DOHH2 (cell line): Measurements from ENCODE around the gene MYL4.

Experiments used
- H3F3A ChIP-seq: fragments of 200-600 bp; sonication (generic), shearing (Covaris generic); 2 replicates; pipeline ENCODE4 v1.6.0; 2016; ENCODE audit warnings: antibody characterized with exemption, mild to moderate bottlenecking; ENCODE audit not compliant: control insufficient read depth, insufficient read depth
- H3K27ac ChIP-seq: fragments of 200-600 bp; sonication (generic); 2 replicates; pipeline ENCODE4 v1.5.1; 2014; ENCODE audit warnings: low read depth, mild to moderate bottlenecking, low read length, moderate library complexity
- H3K27me3 ChIP-seq: fragments of 200-600 bp; sonication (generic); 2 replicates; pipeline ENCODE4 v1.6.1; 2014; ENCODE audit warnings: mild to moderate bottlenecking, low read length, mixed read lengths; ENCODE audit not compliant: control insufficient read depth
- H3K36me3 ChIP-seq: fragments of 200-600 bp; sonication (generic); 2 replicates; pipeline ENCODE4 v1.6.1; 2014; ENCODE audit warnings: mild to moderate bottlenecking, low read length, moderate library complexity, mixed read lengths; ENCODE audit not compliant: control insufficient read depth
- H3K4me1 ChIP-seq: fragments of 200-600 bp; sonication (generic); 2 replicates; pipeline ENCODE4 v1.6.1; 2014; ENCODE audit warnings: mild to moderate bottlenecking, low read length, mixed read lengths; ENCODE audit not compliant: control insufficient read depth
- H3K4me2 ChIP-seq: fragments of 200-600 bp; sonication (generic); 2 replicates; pipeline ENCODE4 v1.6.0; 2014; ENCODE audit warnings: mild to moderate bottlenecking, low read length, moderate library complexity
- H3K4me3 ChIP-seq: fragments of 200-600 bp; sonication (generic); 2 replicates; pipeline ENCODE4 v1.5.1; 2014; ENCODE audit warnings: mild to moderate bottlenecking, low read length, mixed read lengths
- H3K79me2 ChIP-seq: fragments of 200-600 bp; sonication (generic); 2 replicates; pipeline ENCODE4 v1.6.1; 2014; ENCODE audit warnings: mild to moderate bottlenecking, low read length, mixed read lengths; ENCODE audit not compliant: control insufficient read depth
- H3K9me2 ChIP-seq: fragments of 200-600 bp; sonication (generic); replicated peaks from 2 replicates; pipeline ENCODE4 v1.6.1; 2014; ENCODE audit warnings: mild to moderate bottlenecking, low read length, mixed read lengths; ENCODE audit not compliant: control insufficient read depth
- H3K9me3 ChIP-seq: fragments of 200-600 bp; sonication (generic); 2 replicates; pipeline ENCODE4 v1.6.1; 2014; ENCODE audit warnings: antibody characterized with exemption, low read length, mixed read lengths; ENCODE audit not compliant: control insufficient read depth, insufficient read depth
- H4K20me1 ChIP-seq: fragments of 200-600 bp; sonication (generic); 2 replicates; pipeline ENCODE4 v1.6.0; 2014; ENCODE audit warnings: low read depth, mild to moderate bottlenecking, antibody characterized with exemption, low read length, moderate library complexity; ENCODE audit not compliant: control insufficient read depth, insufficient read depth
- EZH2phosphoT487 ChIP-seq: fragments of 200-600 bp; sonication (generic); IDR thresholded peaks from 2 replicates; pipeline ENCODE4 v1.6.1; 2017; ENCODE audit warnings: borderline replicate concordance, mild to moderate bottlenecking, antibody characterized with exemption, low read length, moderate library complexity, mixed read lengths
- TF ChIP-seq, protein P1 (sequence below): fragments of 200-600 bp; sonication (generic); IDR thresholded peaks from one replicate; pipeline ENCODE4 v1.5.1; 2014; ENCODE audit warnings: antibody characterized with exemption, mild to moderate bottlenecking, low read depth, low read length; ENCODE audit not compliant: poor library complexity, severe bottlenecking

The MYL4 gene

GRCh38 chr17:47264166-47264565 lies 55.0 kb downstream of the MYL4 start:
- no peaks in the 10 kb centered on the region for H3K79me2 ChIP-seq
- no peaks in the 10 kb centered on the region for H3K36me3 ChIP-seq
- H3K27ac ChIP-seq: no peak overlapping the region
- peaks cover 7% of the 10 kb centered on the region; the same call in 1 of the 2 replicates for H3K4me1 ChIP-seq
- TF ChIP-seq, protein P1, sequence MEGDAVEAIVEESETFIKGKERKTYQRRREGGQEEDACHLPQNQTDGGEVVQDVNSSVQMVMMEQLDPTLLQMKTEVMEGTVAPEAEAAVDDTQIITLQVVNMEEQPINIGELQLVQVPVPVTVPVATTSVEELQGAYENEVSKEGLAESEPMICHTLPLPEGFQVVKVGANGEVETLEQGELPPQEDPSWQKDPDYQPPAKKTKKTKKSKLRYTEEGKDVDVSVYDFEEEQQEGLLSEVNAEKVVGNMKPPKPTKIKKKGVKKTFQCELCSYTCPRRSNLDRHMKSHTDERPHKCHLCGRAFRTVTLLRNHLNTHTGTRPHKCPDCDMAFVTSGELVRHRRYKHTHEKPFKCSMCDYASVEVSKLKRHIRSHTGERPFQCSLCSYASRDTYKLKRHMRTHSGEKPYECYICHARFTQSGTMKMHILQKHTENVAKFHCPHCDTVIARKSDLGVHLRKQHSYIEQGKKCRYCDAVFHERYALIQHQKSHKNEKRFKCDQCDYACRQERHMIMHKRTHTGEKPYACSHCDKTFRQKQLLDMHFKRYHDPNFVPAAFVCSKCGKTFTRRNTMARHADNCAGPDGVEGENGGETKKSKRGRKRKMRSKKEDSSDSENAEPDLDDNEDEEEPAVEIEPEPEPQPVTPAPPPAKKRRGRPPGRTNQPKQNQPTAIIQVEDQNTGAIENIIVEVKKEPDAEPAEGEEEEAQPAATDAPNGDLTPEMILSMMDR: no peak
- TF ChIP-seq EZH2phosphoT487: no peak
- peaks cover 15% of the 10 kb centered on the region for H3K9me3 ChIP-seq
- no peaks in the 10 kb centered on the region for H3F3A ChIP-seq
- H3K4me3 ChIP-seq: no peak overlapping the region
- peaks cover 7% of the 10 kb centered on the region for H3K27me3 ChIP-seq
- no peaks in the 10 kb centered on the region for H3K9me2 ChIP-seq
- no peak overlapping the region for H3K4me2 ChIP-seq
- H4K20me1 ChIP-seq: no peaks in the 10 kb centered on the region

- H3K4me2 ChIP-seq: no peak overlapping the region
- no peaks in the 10 kb centered on the region for H4K20me1 ChIP-seq
- H3K27me3 ChIP-seq: no peaks in the 10 kb centered on the region
- H3K79me2 ChIP-seq: no peaks in the 10 kb centered on the region
- no peak overlapping the region for H3K4me3 ChIP-seq
- H3K9me2 ChIP-seq: no peaks in the 10 kb centered on the region
- H3K9me3 ChIP-seq: peaks cover 15% of the 10 kb centered on the region
- H3K27ac ChIP-seq: no peak overlapping the region
- no peaks in the 10 kb centered on the region for H3K36me3 ChIP-seq
- peaks cover 4% of the 10 kb centered on the region; the same call in 1 of the 2 replicates for H3K4me1 ChIP-seq
- no peaks in the 10 kb centered on the region for H3F3A ChIP-seq
- TF ChIP-seq, protein P1: no peak
- TF ChIP-seq EZH2phosphoT487: no peak
Measured at GRCh38 chr17:47265983-47266541, 56.9 kb downstream of the MYL4 start.

DNA sequence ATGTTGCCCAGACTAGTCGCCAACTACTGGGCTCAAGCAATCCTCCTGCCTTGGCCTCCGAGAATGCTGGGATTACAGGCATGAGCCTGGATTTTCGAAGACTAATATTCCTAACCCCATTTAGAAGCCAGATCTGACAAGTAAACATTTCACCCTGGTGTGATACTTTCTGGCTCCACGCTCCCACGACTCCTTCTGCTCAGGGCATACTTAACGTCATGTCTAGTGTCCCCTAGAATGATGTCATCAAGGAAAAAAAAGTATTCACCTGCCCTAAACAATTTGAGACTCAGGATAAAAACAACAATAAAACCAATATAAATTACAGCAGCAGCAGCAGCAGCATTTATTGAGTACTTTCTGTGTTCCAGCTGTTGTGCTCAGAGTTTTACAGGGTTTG lies 57.6 kb downstream of the MYL4 start:
- no peak for TF ChIP-seq EZH2phosphoT487
- TF ChIP-seq, protein P1: no peak

More for the DNA sequence above, 57.6 kb downstream of the MYL4 start:
- no peaks in the 10 kb centered on the region for H3K9me2 ChIP-seq
- H3F3A ChIP-seq: no peaks in the 10 kb centered on the region
- no peaks in the 10 kb centered on the region for H4K20me1 ChIP-seq
- H3K9me3 ChIP-seq: peaks cover 15% of the 10 kb centered on the region
- H3K27me3 ChIP-seq: no peaks in the 10 kb centered on the region
- H3K36me3 ChIP-seq: no peaks in the 10 kb centered on the region
- H3K4me1 ChIP-seq: peaks cover 4% of the 10 kb centered on the region; the same call in 1 of the 2 replicates
- H3K4me3 ChIP-seq: no peak overlapping the region
- H3K27ac ChIP-seq: no peak overlapping the region
- H3K79me2 ChIP-seq: no peaks in the 10 kb centered on the region
- no peak overlapping the region for H3K4me2 ChIP-seq
